Esophagus (tissue), 2 donors: Measurements from ENCODE around the gene OBSCN. TPM values are rescaled to one million over a fixed set of nuclear protein-coding genes. Genes with fewer than 3 reads are reported as not detected.

Experiments used
- H3K27ac ChIP-seq, 2 donors: one replicate each; pipeline ENCODE4 v1.5.1; 2013; ENCODE audit warnings: low read depth in 2 of 2, mild to moderate bottlenecking in 2 of 2, inconsistent platforms in 1 of 2, low read length in 1 of 2, moderate library complexity in 1 of 2
- H3K27me3 ChIP-seq, 2 donors: one replicate each; pipeline ENCODE4 v1.6.1; 2013; ENCODE audit warnings: low read length in 2 of 2, control low read depth in 1 of 2, mild to moderate bottlenecking in 1 of 2; ENCODE audit not compliant: insufficient read depth in 2 of 2, control insufficient read depth in 1 of 2
- H3K36me3 ChIP-seq, 2 donors: one replicate each; pipeline ENCODE4 v1.6.1; 2013; ENCODE audit warnings: low read length in 1 of 2; ENCODE audit not compliant: control insufficient read depth in 2 of 2, insufficient read depth in 2 of 2
- H3K4me1 ChIP-seq, 2 donors: one replicate each; pipeline ENCODE4 v1.6.1; 2013; ENCODE audit warnings: low read length in 1 of 2; ENCODE audit not compliant: control insufficient read depth in 2 of 2, insufficient read depth in 2 of 2
- H3K4me3 ChIP-seq, 2 donors: one replicate each; pipeline ENCODE4 v1.5.1; 2013; ENCODE audit warnings: low read length in 2 of 2, mild to moderate bottlenecking in 2 of 2, low read depth in 1 of 2, moderate library complexity in 1 of 2
- H3K9me3 ChIP-seq, 2 donors: one replicate each; pipeline ENCODE4 v1.6.1; 2013; ENCODE audit warnings: mild to moderate bottlenecking in 2 of 2, low read depth in 1 of 2, low read length in 1 of 2, moderate library complexity in 1 of 2; ENCODE audit not compliant: control insufficient read depth in 2 of 2, insufficient read depth in 1 of 2
- WGBS, 2 donors: extraction: QIAGEN DNeasy Blood & Tissue Kit; methylation state at CpG; one replicate each; pipeline ENCODE4 v1.1.7; 2013; 5-methylcytosine and 5-hydroxymethylcytosine counted together
- polyA plus RNA-seq, 2 donors: library from polyadenylated mRNA; stranded (reverse); fragments of 200-250 nt; gene quantifications; one replicate each; pipeline ENCODE4 v1.2.3, GENCODE V29; 2013
- donor health status: healthy with polysubstance abuse.
- donor health status: Bipolar disorder and iron deficiency.

OBSCN gene
- polyA plus RNA-seq, 2 donors, result 7.7 to 20.6 TPM

- H3K27me3 ChIP-seq, result no peaks in the 10 kb centered on the region
- peaks cover 10 to 22% of the 10 kb centered on the region in 2 donors for H3K4me1 ChIP-seq
- no peak overlapping the region for H3K27ac ChIP-seq
- no peak overlapping the region for H3K4me3 ChIP-seq
- no peaks in the 10 kb centered on the region for H3K9me3 ChIP-seq
- peaks cover 12 to 42% of the 10 kb centered on the region in 2 donors for H3K36me3 ChIP-seq
- 91% methylated on average over 16 to 19 of the region's 19 CpGs for WGBS, 2 donors
Measured at GRCh38 chr1:228400692-228401454, 193.0 kb downstream of the OBSCN start.

GRCh38 chr1:228401782-228402640, 194.2 kb downstream of the OBSCN start:
- Histone ChIP-seq H3K4me1 (peaks cover 10 to 23% of the 10 kb centered on the region in 2 donors), H3K4me3 (no peak overlapping the region), H3K27me3 (no peaks in the 10 kb centered on the region), H3K9me3 (no peaks in the 10 kb centered on the region), H3K36me3 (peaks cover 1 to 33% of the 10 kb centered on the region in 2 donors), H3K27ac (peak overlapping the region; percentile 18 to 67)
- 92 to 95% methylated on average over 14 of the region's 14 CpGs for WGBS, 2 donors

DNA sequence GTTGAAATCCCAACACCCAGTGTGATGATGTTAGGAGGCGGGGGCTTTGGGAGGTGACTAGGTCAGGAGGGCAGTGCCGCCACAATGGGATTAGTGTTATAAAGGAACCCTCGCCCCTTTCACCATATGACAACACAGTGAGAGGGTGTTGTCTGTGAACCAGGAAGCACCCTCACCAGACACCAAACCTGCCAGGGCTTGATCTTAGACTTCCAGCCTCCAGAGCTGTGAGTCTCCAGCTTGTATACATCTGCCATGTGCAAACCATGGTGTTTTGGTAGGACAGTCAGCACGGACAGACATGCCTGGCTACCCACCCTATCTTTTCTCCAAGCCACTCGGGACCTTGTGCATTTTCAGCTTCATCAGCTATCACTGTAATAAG, 194.8 kb downstream of the OBSCN start:
- Histone ChIP-seq H3K27ac (peak overlapping the region; percentile 18 to 67), H3K36me3 (peaks cover 0 to 28% of the 10 kb centered on the region in 2 donors), H3K9me3 (no peaks in the 10 kb centered on the region), H3K4me3 (no peak overlapping the region), H3K4me1 (peaks cover 12 to 26% of the 10 kb centered on the region in 2 donors), H3K27me3 (no peaks in the 10 kb centered on the region)
- 72 to 83% methylated on average over 5 of the region's 5 CpGs for WGBS, 2 donors

DNA sequence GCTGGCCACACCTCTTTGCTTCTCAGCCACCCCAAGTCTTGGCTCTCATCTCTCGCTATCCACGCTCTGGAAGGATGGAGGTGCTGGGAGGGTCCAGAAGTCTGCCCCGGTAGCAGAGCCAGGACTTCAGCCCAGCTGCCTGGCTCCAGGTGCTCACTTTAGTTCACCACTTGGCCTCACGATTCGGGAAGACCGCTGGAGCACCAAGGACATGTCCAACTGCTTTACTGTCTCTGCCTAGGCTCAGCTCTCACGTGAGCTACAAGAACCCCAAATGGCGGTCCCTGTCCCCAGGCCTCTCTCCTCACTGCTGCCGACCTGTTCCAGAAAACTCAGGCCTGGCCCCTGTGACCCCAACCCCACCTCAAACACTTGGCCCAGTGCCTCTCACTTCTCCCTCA, 195.4 kb downstream of the OBSCN start:
- no peaks in the 10 kb centered on the region for H3K9me3 ChIP-seq
- no peak overlapping the region for H3K4me3 ChIP-seq
- H3K27ac ChIP-seq, result peak overlapping the region in 1 of 2 donors; percentile 45
- H3K27me3 ChIP-seq, result no peaks in the 10 kb centered on the region
- H3K4me1 ChIP-seq, result peaks cover 12 to 26% of the 10 kb centered on the region in 2 donors
- peaks cover 0 to 28% of the 10 kb centered on the region in 2 donors for H3K36me3 ChIP-seq
- whole genome bisulfite sequencing, 2 donors, result 93 to 94% methylated on average over 9 of the region's 9 CpGs

GRCh38 chr1:228404107-228404720, 196.4 kb downstream of the OBSCN start:
- Histone ChIP-seq H3K4me1 (peaks cover 12 to 26% of the 10 kb centered on the region in 2 donors), H3K36me3 (peaks cover 0 to 21% of the 10 kb centered on the region in 2 donors), H3K4me3 (peak overlapping the region; percentile 4 to 92), H3K27me3 (no peaks in the 10 kb centered on the region), H3K27ac (peak overlapping the region in 1 of 2 donors; percentile 53), H3K9me3 (no peaks in the 10 kb centered on the region)
- 73% methylated on average over 3 of the region's 3 CpGs for WGBS, 2 donors

DNA sequence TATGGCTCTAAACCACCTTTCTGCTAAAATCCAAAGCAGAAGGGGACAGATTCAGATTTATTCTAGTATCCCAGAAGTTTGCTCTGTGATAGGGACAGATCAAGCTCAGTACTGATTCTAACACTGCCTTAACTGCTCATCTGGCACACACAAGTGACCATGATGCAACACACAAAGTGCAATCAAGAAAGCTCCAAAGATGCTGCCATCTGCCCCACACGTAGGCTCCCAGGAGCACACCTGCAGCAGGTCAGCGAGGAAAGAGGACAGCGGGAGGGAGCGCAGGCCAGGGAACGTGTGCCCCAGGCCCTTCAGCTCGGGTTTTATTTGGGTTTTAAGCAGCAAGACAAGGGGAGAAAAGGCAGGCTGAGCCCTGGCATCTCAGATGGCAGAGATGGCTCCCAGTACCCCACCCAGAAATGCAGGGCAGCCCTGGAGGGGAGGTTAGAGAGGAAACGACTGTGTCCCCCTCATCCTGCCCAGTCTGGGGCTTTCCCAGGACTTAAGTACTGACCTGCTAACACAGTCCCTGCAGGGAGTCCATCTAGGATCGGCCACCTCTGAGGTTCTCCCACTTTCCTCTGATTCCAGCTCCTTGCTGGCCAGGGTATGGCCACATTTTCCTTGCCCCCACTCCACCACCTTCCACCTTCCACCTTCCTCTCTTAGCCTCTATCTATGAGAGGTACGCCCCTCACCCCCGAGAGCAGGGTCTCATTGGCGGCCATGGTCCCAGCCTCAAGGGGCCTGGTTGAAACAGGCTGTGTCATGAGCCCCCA, 197.5 kb downstream of the OBSCN start:
- H3K27me3 ChIP-seq, result no peaks in the 10 kb centered on the region
- H3K9me3 ChIP-seq, result no peaks in the 10 kb centered on the region
- 17 to 20% methylated on average over 11 of the region's 11 CpGs for WGBS, 2 donors
- peak overlapping the region; percentile 92 to 98 for H3K4me3 ChIP-seq
- H3K36me3 ChIP-seq, result peaks cover 0 to 18% of the 10 kb centered on the region in 2 donors
- H3K27ac ChIP-seq, result peak overlapping the region in 1 of 2 donors; percentile 42
- H3K4me1 ChIP-seq, result peaks cover 12 to 28% of the 10 kb centered on the region in 2 donors

DNA sequence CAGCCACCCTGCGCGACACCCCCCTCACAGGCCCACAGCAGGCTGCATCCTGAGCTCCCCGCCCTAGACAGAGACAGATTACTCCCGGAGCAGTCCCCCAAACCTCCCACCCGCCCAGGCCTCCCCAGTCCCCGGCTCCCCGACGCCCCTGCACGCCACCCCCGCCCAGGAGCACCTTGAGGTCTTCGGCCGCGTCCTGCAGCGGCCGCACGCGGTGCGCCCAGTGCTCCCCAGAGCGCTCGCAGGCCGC, 198.1 kb downstream of the OBSCN start:
- H3K27ac ChIP-seq, result peak overlapping the region; percentile 88 to 91
- 0 to 1% methylated on average over 18 to 21 of the region's 21 CpGs for WGBS, 2 donors
- peaks cover 12 to 32% of the 10 kb centered on the region in 2 donors for H3K4me1 ChIP-seq

GRCh38 chr1:228407106-228408040, 199.5 kb downstream of the OBSCN start:
- Histone ChIP-seq H3K4me1 (peaks cover 12 to 31% of the 10 kb centered on the region in 2 donors), H3K9me3 (no peaks in the 10 kb centered on the region), H3K36me3 (peaks cover 0 to 14% of the 10 kb centered on the region in 2 donors), H3K27me3 (no peaks in the 10 kb centered on the region), H3K27ac (peak overlapping the region; percentile 69 to 78), H3K4me3 (peak overlapping the region; percentile 67 to 92)
- 18 to 22% methylated on average over 27 to 29 of the region's 29 CpGs for WGBS, 2 donors

More for the DNA sequence above, 198.1 kb downstream of the OBSCN start:
- no peaks in the 10 kb centered on the region for H3K27me3 ChIP-seq
- H3K4me3 ChIP-seq, result peak overlapping the region; percentile 92 to 98
- H3K36me3 ChIP-seq, result peaks cover 0 to 19% of the 10 kb centered on the region in 2 donors
- H3K9me3 ChIP-seq, result no peaks in the 10 kb centered on the region
